Panc1 (cell line): ENCODE measurements around the gene TTC23L. TPM values are rescaled to one million over a fixed set of nuclear protein-coding genes. Genes with fewer than 3 reads are reported as not detected.

Source experiments
- ATAC-seq: fragments of 200-7000 bp; cut with Tn5 transposase; 2 replicates; pipeline ENCODE4 v1.9.1; 2020; ENCODE audit warnings: mild to moderate bottlenecking, moderate library complexity
- BruUV-seq: library from RNA; stranded (reverse); fragments of 400-500 nt; replicated peaks from 2 replicates; lab custom pipeline; 2021; lab: Mats Ljungman, UMichigan
- CTCF ChIA-PET: fragments of 300-600 bp; sonication (Branson Sonifier 250); formaldehyde crosslinking; loops from one replicate; lab custom pipeline; 2022; ENCODE audit warnings: antibody characterized with exemption; lab: Charles Lee
- POLR2A ChIA-PET: fragments of 300-600 bp; sonication (Branson Sonifier 250); formaldehyde crosslinking; loops from one replicate; lab custom pipeline; 2022; ENCODE audit warnings: antibody characterized with exemption; lab: Charles Lee
- DNase-seq: peaks from one replicate; pipeline ENCODE4 v3.0.0-alpha.2; 2010; ENCODE audit warnings: low read depth, low spot score
- H3K27ac ChIP-seq: 2 replicates; pipeline ENCODE4 v1.5.1; 2011; ENCODE audit warnings: mild to moderate bottlenecking, low read length, inconsistent platforms
- H3K27me3 ChIP-seq: fragments of 200-500 bp; sonication (Bioruptor generic); 2 replicates; pipeline ENCODE4 v1.6.0; 2014; ENCODE audit warnings: low read length, inconsistent platforms; ENCODE audit not compliant: control insufficient read depth, insufficient read depth
- H3K36me3 ChIP-seq: fragments of 200-500 bp; sonication (Bioruptor generic); 2 replicates; pipeline ENCODE4 v1.5.1; 2014; ENCODE audit warnings: inconsistent platforms, mild to moderate bottlenecking, low read length, moderate library complexity; ENCODE audit not compliant: control insufficient read depth, insufficient read depth
- H3K4me1 ChIP-seq: 2 replicates; pipeline ENCODE4 v1.5.1; 2011; ENCODE audit warnings: inconsistent platforms, mild to moderate bottlenecking, low read length, moderate library complexity; ENCODE audit not compliant: control insufficient read depth, insufficient read depth
- H3K4me3 ChIP-seq, 2 experiments: 2 replicates each; pipeline ENCODE4 v1.5.1; 2011 to 2012; ENCODE audit warnings: low read depth in 2 of 2, low read length in 2 of 2, mild to moderate bottlenecking in 2 of 2, inconsistent platforms in 1 of 2, moderate library complexity in 1 of 2
- H3K9me3 ChIP-seq: fragments of 200-500 bp; sonication (Bioruptor generic); 2 replicates; pipeline ENCODE4 v1.5.1; 2014; ENCODE audit warnings: low read depth, mild to moderate bottlenecking, inconsistent platforms, low read length, moderate library complexity; ENCODE audit not compliant: control insufficient read depth, insufficient read depth
- CTCF ChIP-seq: fragments of 450-650 bp; IDR thresholded peaks from 2 replicates; pipeline ENCODE4 v1.5.1; 2017; ENCODE audit warnings: mild to moderate bottlenecking
- POLR2AphosphoS5 ChIP-seq: IDR thresholded peaks from 2 replicates; pipeline ENCODE4 v1.6.1; 2012; ENCODE audit warnings: mild to moderate bottlenecking, low read depth, low read length, moderate library complexity
- REST ChIP-seq, 2 experiments: IDR thresholded peaks; 2 replicates each; pipeline ENCODE4 v1.6.1; 2011 to 2012; ENCODE audit warnings: low read depth in 2 of 2, control low read depth in 1 of 2, low read length in 1 of 2, mild to moderate bottlenecking in 1 of 2, moderate library complexity in 1 of 2; ENCODE audit not compliant: insufficient read depth in 1 of 2
- SIN3A ChIP-seq: IDR thresholded peaks from 2 replicates; pipeline ENCODE4 v1.6.1; 2012; ENCODE audit warnings: low read depth, mild to moderate bottlenecking, low read length, moderate library complexity, borderline replicate concordance; ENCODE audit not compliant: insufficient read depth
- TCF7L2 ChIP-seq: IDR thresholded peaks from 2 replicates; pipeline ENCODE4 v1.6.1; 2011; ENCODE audit warnings: mild to moderate bottlenecking, low read depth, low read length, inconsistent platforms
- in situ Hi-C: cut with HindIII; loops from 2 replicates; pipeline ENCODE4 v1.10.0; 2016; ENCODE audit warnings: low sequenced_read_pairs, low pct_unique_long_range_greater_than_20kb
- intact Hi-C: fragments of 100-400 bp; cut with micrococcal nuclease; formaldehyde crosslinking; loops from one replicate; pipeline ENCODE4 v1.10.0; 2022; ENCODE audit not compliant: unreplicated experiment
- total RNA-seq: library from RNA; stranded (reverse); gene quantifications from one replicate; pipeline ENCODE4 v1.2.1, GENCODE V29; 2021; ENCODE audit not compliant: unreplicated experiment

The TTC23L gene
- total RNA-seq, 1 experiment from 2014 or later: not detected

GRCh38 chr5:34811706-34812105 is 27.3 kb upstream of the TTC23L start:
- Histone ChIP-seq H3K9me3 (no peaks in the 10 kb centered on the region), H3K4me1 (no peaks in the 10 kb centered on the region), H3K27ac (no peak overlapping the region), H3K4me3 (no peak overlapping the region), H3K36me3 (no peaks in the 10 kb centered on the region), H3K27me3 (no peaks in the 10 kb centered on the region)
- TF ChIP-seq CTCF: no peak
- TF ChIP-seq POLR2AphosphoS5: no peak
- TF ChIP-seq TCF7L2: no peak
- TF ChIP-seq SIN3A: no peak
- TF ChIP-seq REST (IDR thresholded peaks at IDR 0.05; ENCODE audit: insufficient read depth in 1 of 2, low read depth in 2 of 2, low read length in 1 of 2): no peak
- DNase-seq (no peak), ATAC-seq (no peak)
- in situ Hi-C loops: no loop called here
- no TSS peak for BruUV-seq
- POLR2A ChIA-PET: no interaction called here
- intact Hi-C loops: no loop called here
- CTCF ChIA-PET: no interaction called here

GRCh38 chr5:34813509-34813908 is 25.5 kb upstream of the TTC23L start:
- ATAC-seq: no peak
- ChIA-PET CTCF (no interaction called here), POLR2A (no interaction called here)
- Histone ChIP-seq H3K27ac (no peak overlapping the region), H3K27me3 (no peaks in the 10 kb centered on the region), H3K4me3 (no peak overlapping the region), H3K4me1 (no peaks in the 10 kb centered on the region), H3K36me3 (no peaks in the 10 kb centered on the region), H3K9me3 (no peaks in the 10 kb centered on the region)
- in situ Hi-C loops (no loop called here), intact Hi-C loops (no loop called here)
- no peak for DNase-seq
- no TSS peak for BruUV-seq
- TF ChIP-seq POLR2AphosphoS5 (no peak), SIN3A (no peak), REST (IDR thresholded peaks at IDR 0.05; ENCODE audit: insufficient read depth in 1 of 2, low read depth in 2 of 2, low read length in 1 of 2) (no peak), TCF7L2 (no peak), CTCF (no peak)
